ENCODE results near the gene NACAD.

DNA sequence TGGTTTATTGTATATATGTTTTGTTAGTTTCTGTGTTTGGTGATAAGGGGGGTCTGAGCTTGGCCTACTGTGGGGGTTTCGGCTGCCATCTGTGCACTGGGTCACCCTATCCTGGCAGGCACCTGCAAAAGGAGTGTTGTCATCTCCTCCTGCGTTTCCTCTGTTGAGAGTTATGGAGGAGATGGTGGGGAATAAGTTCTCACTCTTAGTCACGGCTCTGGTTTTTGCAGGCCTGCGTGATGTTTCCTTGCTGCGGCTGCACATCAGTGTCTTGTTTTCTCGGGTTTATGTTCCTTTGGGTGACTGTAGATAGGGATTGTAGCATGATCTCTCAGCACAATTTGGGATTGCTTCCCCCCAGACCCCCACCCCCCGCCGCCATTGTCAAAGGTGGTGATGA lies 52.0 kb downstream of the NACAD start:
- TF ChIP-seq POLR2A (IDR thresholded peaks at IDR 0.05) (no peak), EP300 (IDR thresholded peaks at IDR 0.05) (no peak)
- TF ChIP-seq, protein P1, sequence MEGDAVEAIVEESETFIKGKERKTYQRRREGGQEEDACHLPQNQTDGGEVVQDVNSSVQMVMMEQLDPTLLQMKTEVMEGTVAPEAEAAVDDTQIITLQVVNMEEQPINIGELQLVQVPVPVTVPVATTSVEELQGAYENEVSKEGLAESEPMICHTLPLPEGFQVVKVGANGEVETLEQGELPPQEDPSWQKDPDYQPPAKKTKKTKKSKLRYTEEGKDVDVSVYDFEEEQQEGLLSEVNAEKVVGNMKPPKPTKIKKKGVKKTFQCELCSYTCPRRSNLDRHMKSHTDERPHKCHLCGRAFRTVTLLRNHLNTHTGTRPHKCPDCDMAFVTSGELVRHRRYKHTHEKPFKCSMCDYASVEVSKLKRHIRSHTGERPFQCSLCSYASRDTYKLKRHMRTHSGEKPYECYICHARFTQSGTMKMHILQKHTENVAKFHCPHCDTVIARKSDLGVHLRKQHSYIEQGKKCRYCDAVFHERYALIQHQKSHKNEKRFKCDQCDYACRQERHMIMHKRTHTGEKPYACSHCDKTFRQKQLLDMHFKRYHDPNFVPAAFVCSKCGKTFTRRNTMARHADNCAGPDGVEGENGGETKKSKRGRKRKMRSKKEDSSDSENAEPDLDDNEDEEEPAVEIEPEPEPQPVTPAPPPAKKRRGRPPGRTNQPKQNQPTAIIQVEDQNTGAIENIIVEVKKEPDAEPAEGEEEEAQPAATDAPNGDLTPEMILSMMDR (IDR thresholded peaks at IDR 0.05), result no peak

Measured in tibial nerve (tissue), 4 donors.